Neuronal stem cell (in vitro differentiated cells): ENCODE measurements around the gene CALM3.

Experiments used
- DNase-seq: peaks from one replicate; pipeline ENCODE4 v3.0.0-alpha.2; 2013; ENCODE audit warnings: low spot score
- H2AFZ ChIP-seq: one replicate; pipeline ENCODE4 v1.6.1; 2013; ENCODE audit warnings: mild to moderate bottlenecking, low read length, inconsistent platforms
- H2AK5ac ChIP-seq: 2 replicates; pipeline ENCODE4 v1.6.1; 2013; ENCODE audit warnings: low read depth, mild to moderate bottlenecking, inconsistent platforms, low read length, moderate library complexity, mixed read lengths
- H2BK120ac ChIP-seq: 2 replicates; pipeline ENCODE4 v1.6.1; 2013; ENCODE audit warnings: low read depth, mild to moderate bottlenecking, inconsistent platforms, low read length, moderate library complexity, mixed read lengths
- H2BK12ac ChIP-seq: one replicate; pipeline ENCODE4 v1.6.1; 2013; ENCODE audit warnings: low read length, inconsistent platforms
- H2BK15ac ChIP-seq: 2 replicates; pipeline ENCODE4 v1.6.1; 2013; ENCODE audit warnings: mild to moderate bottlenecking, low read length, inconsistent platforms, mixed read lengths
- H2BK5ac ChIP-seq: one replicate; pipeline ENCODE4 v1.6.1; 2013; ENCODE audit warnings: inconsistent platforms, mild to moderate bottlenecking, low read length, moderate library complexity
- H3K14ac ChIP-seq: one replicate; pipeline ENCODE4 v1.6.1; 2013; ENCODE audit warnings: low read length, inconsistent platforms
- H3K18ac ChIP-seq: 2 replicates; pipeline ENCODE4 v1.6.1; 2013; ENCODE audit warnings: low read length, inconsistent platforms
- H3K23ac ChIP-seq: 2 replicates; pipeline ENCODE4 v1.6.1; 2013; ENCODE audit warnings: low read depth, mild to moderate bottlenecking, mixed read lengths, low read length, inconsistent platforms; ENCODE audit not compliant: poor library complexity
- H3K27ac ChIP-seq: replicated peaks from 3 replicates; pipeline ENCODE4 v1.5.1; 2013; ENCODE audit warnings: low read length, inconsistent platforms
- H3K27me3 ChIP-seq, 3 experiments: 2 replicates each; pipeline ENCODE4 v1.6.1; 2013; ENCODE audit warnings: low read length in 3 of 3, mild to moderate bottlenecking in 2 of 3, inconsistent platforms in 1 of 3, low read depth in 1 of 3, mixed read lengths in 1 of 3, moderate library complexity in 1 of 3; ENCODE audit not compliant: control insufficient read depth in 3 of 3, insufficient read depth in 3 of 3
- H3K36me3 ChIP-seq, 2 donors: replicated peaks in 1 of 2; 2 replicates each; pipeline ENCODE4 v1.6.1; 2013; ENCODE audit warnings: low read length in 2 of 2; ENCODE audit not compliant: control insufficient read depth in 2 of 2, insufficient read depth in 2 of 2
- H3K4ac ChIP-seq: 2 replicates; pipeline ENCODE4 v1.6.1; 2013; ENCODE audit warnings: inconsistent platforms, mild to moderate bottlenecking, low read length, moderate library complexity
- H3K4me1 ChIP-seq, 2 donors: 1 replicate in 1 of 2; 2 replicates in 1 of 2; pipeline ENCODE4 v1.6.1; 2013; ENCODE audit warnings: low read length in 2 of 2, low read depth in 1 of 2; ENCODE audit not compliant: control insufficient read depth in 2 of 2, insufficient read depth in 1 of 2
- H3K4me2 ChIP-seq: one replicate; pipeline ENCODE4 v1.6.1; 2013; ENCODE audit warnings: mild to moderate bottlenecking, low read length, inconsistent platforms; ENCODE audit not compliant: insufficient read depth, poor library complexity, severe bottlenecking
- H3K4me3 ChIP-seq, 2 donors: 2 replicates each; pipeline ENCODE4 v1.5.1; 2013; ENCODE audit warnings: low read length in 2 of 2, mild to moderate bottlenecking in 2 of 2, inconsistent platforms in 1 of 2, moderate library complexity in 1 of 2
- H3K79me1 ChIP-seq: one replicate; pipeline ENCODE4 v1.6.1; 2013; ENCODE audit warnings: low read depth, mild to moderate bottlenecking, inconsistent platforms, low read length, moderate library complexity
- H3K9ac ChIP-seq: one replicate; pipeline ENCODE4 v1.6.1; 2013; ENCODE audit warnings: mild to moderate bottlenecking, low read depth, low read length, inconsistent platforms; ENCODE audit not compliant: poor library complexity
- H3K9me3 ChIP-seq, 2 donors: replicated peaks in 1 of 2; 2 replicates each; pipeline versions ENCODE3 to v1.6.1; 2013; ENCODE audit warnings: low read length in 2 of 2, mild to moderate bottlenecking in 2 of 2, inconsistent platforms in 1 of 2, low read depth in 1 of 2, mixed read lengths in 1 of 2, moderate library complexity in 1 of 2; ENCODE audit not compliant: control insufficient read depth in 2 of 2, insufficient read depth in 1 of 2
- H4K8ac ChIP-seq: one replicate; pipeline ENCODE4 v1.6.1; 2013; ENCODE audit warnings: low read depth, mild to moderate bottlenecking, inconsistent platforms, low read length, moderate library complexity
- H4K91ac ChIP-seq: one replicate; pipeline ENCODE4 v1.6.1; 2013; ENCODE audit warnings: low read length, low read depth, mild to moderate bottlenecking, inconsistent platforms; ENCODE audit not compliant: poor library complexity
- WGBS, 2 donors: extraction: QIAGEN DNeasy Blood & Tissue Kit; methylation state at CpG; one replicate each; pipeline ENCODE4 v1.1.7; 2013; ENCODE audit warnings: missing lambda C conversion rate in 2 of 2, mixed read lengths in 1 of 2; ENCODE audit not compliant: insufficient read length in 2 of 2, insufficient replicate concordance in 1 of 2; ENCODE audit errors: extremely low coverage in 2 of 2; 5-methylcytosine and 5-hydroxymethylcytosine counted together

The CALM3 gene

GRCh38 chr19:46650445-46650844 lies 49.3 kb downstream of the CALM3 start:
- Histone ChIP-seq H3K4me3 (no peak overlapping the region), H3K4ac (no peak overlapping the region), H3K23ac (no peak overlapping the region), H3K27me3 (peaks cover 0 to 37% (median 25%) of the 10 kb centered on the region in 3 experiments), H2AK5ac (no peak overlapping the region), H2BK120ac (no peak overlapping the region), H3K36me3 (no peaks in the 10 kb centered on the region), H4K8ac (no peak overlapping the region), H3K9me3 (peaks cover 12 to 19% of the 10 kb centered on the region in 2 donors), H3K27ac (no peak overlapping the region), H2AFZ (no peak overlapping the region), H3K4me1 (peaks cover 6 to 11% of the 10 kb centered on the region in 2 donors), H3K79me1 (no peaks in the 10 kb centered on the region), H4K91ac (no peak overlapping the region), H2BK5ac (no peak overlapping the region), H2BK12ac (no peak overlapping the region), H3K14ac (no peak overlapping the region), H3K4me2 (no peak overlapping the region), H2BK15ac (no peak overlapping the region), H3K18ac (no peak overlapping the region), H3K9ac (no peak overlapping the region)
- no CpG with 5 or more reads among the region's 7 CpGs for WGBS, 2 donors
- DNase-seq, result no peak

DNA sequence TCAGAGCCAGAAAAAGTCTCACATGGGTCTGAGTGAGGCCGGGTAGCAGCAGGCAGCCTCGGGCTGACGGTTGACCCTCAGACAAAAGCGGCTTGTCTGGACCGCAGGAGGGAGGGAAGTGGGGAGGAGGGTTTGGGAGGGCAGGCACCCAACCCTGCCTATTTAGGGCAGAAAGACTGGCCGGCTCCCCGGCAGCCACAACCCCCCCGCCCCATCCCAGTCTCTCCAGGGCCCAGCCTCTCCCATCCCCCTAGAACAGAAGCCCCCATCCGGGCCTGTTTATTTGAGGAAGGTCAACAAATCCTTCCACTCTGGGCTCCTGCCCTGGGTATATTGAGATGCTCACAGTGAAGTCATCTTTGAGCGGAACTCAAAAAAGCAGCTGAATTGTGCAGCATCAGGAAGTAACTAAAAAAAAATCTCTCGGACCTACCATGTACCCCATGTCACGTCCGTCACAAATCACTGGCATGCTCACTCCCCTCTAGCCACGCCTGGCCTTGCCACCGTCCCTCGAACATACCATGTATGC lies 53.6 kb downstream of the CALM3 start:
- no peak overlapping the region for H3K4me2 ChIP-seq
- H2AK5ac ChIP-seq, result no peak overlapping the region
- H2BK15ac ChIP-seq, result no peak overlapping the region
- peak overlapping the region; percentile 63 for H3K18ac ChIP-seq
- H3K27me3 ChIP-seq, result peaks cover 0 to 10% (median 1%) of the 10 kb centered on the region in 3 experiments
- peak overlapping the region; percentile 9 for H3K27ac ChIP-seq
- no peak overlapping the region for H3K4me3 ChIP-seq
- no peak overlapping the region for H2BK5ac ChIP-seq
- H3K9me3 ChIP-seq, result no peaks in the 10 kb centered on the region
- no peaks in the 10 kb centered on the region for H3K79me1 ChIP-seq
- peaks cover 13 to 22% of the 10 kb centered on the region in 2 donors for H3K4me1 ChIP-seq
- no peak overlapping the region for H3K9ac ChIP-seq
- no peak overlapping the region for H2BK120ac ChIP-seq
- no peaks in the 10 kb centered on the region for H3K36me3 ChIP-seq
- no peak overlapping the region for H3K4ac ChIP-seq
- H2BK12ac ChIP-seq, result no peak overlapping the region
- no peak overlapping the region for H3K23ac ChIP-seq
- H4K91ac ChIP-seq, result no peak overlapping the region
- peak; percentile 38 for DNase-seq
- WGBS, 2 donors, result no CpG with 5 or more reads among the region's 16 CpGs
- H3K14ac ChIP-seq, result no peak overlapping the region
- H4K8ac ChIP-seq, result no peak overlapping the region
- H2AFZ ChIP-seq, result peak overlapping the region; percentile 72

GRCh38 chr19:46656541-46656940 lies 55.4 kb downstream of the CALM3 start:
- no peak overlapping the region for H2AK5ac ChIP-seq
- no peak for DNase-seq
- H3K23ac ChIP-seq, result no peak overlapping the region
- no peak overlapping the region for H2BK120ac ChIP-seq
- H4K8ac ChIP-seq, result no peak overlapping the region
- no peaks in the 10 kb centered on the region for H3K36me3 ChIP-seq
- H2BK15ac ChIP-seq, result no peak overlapping the region
- H3K79me1 ChIP-seq, result no peaks in the 10 kb centered on the region
- H3K27ac ChIP-seq, result no peak overlapping the region
- WGBS, 2 donors, result no CpG with 5 or more reads among the region's 5 CpGs
- H3K9ac ChIP-seq, result no peak overlapping the region
- H2BK5ac ChIP-seq, result no peak overlapping the region
- no peak overlapping the region for H3K4me3 ChIP-seq
- H2BK12ac ChIP-seq, result no peak overlapping the region
- H3K9me3 ChIP-seq, result no peaks in the 10 kb centered on the region
- H3K18ac ChIP-seq, result no peak overlapping the region
- H3K27me3 ChIP-seq, result no peaks in the 10 kb centered on the region
- no peak overlapping the region for H4K91ac ChIP-seq
- H3K4me1 ChIP-seq, result peaks cover 18 to 30% of the 10 kb centered on the region in 2 donors
- no peak overlapping the region for H3K4me2 ChIP-seq
- no peak overlapping the region for H3K4ac ChIP-seq
- no peak overlapping the region for H2AFZ ChIP-seq
- H3K14ac ChIP-seq, result no peak overlapping the region

GRCh38 chr19:46659151-46660007 lies 58.2 kb downstream of the CALM3 start:
- Histone ChIP-seq H2BK12ac (peak overlapping the region; percentile 91), H2BK5ac (peak overlapping the region; percentile 78), H3K4me2 (peak overlapping the region; percentile 92), H2BK120ac (peak overlapping the region; percentile 87), H3K9ac (peak overlapping the region; percentile 38), H3K4ac (no peak overlapping the region), H3K79me1 (no peaks in the 10 kb centered on the region), H3K14ac (no peak overlapping the region), H3K23ac (peak overlapping the region; percentile 3), H3K4me3 (peak overlapping the region; percentile 64 to 76), H3K27me3 (no peaks in the 10 kb centered on the region), H3K9me3 (no peaks in the 10 kb centered on the region), H4K8ac (no peak overlapping the region), H3K27ac (peak overlapping the region; percentile 31), H2AFZ (peak overlapping the region; percentile 94), H2BK15ac (no peak overlapping the region), H2AK5ac (peak overlapping the region; percentile 83), H3K18ac (peak overlapping the region; percentile 88), H3K36me3 (no peaks in the 10 kb centered on the region), H4K91ac (peak overlapping the region; percentile 56), H3K4me1 (peaks cover 15 to 29% of the 10 kb centered on the region in 2 donors)
- peak; percentile 61 for DNase-seq
- WGBS, 2 donors, result no CpG with 5 or more reads among the region's 28 CpGs
